NOMO-1 treated with DMSO at 0.1 percent for 48 hours (cell line): ENCODE measurements around the gene WDR81.

Experiments
- DNase-seq: peaks from one replicate; lab custom pipeline; 2025; ENCODE audit not compliant: unreplicated experiment; lab: John Stamatoyannopoulos, UW

The WDR81 gene

DNA sequence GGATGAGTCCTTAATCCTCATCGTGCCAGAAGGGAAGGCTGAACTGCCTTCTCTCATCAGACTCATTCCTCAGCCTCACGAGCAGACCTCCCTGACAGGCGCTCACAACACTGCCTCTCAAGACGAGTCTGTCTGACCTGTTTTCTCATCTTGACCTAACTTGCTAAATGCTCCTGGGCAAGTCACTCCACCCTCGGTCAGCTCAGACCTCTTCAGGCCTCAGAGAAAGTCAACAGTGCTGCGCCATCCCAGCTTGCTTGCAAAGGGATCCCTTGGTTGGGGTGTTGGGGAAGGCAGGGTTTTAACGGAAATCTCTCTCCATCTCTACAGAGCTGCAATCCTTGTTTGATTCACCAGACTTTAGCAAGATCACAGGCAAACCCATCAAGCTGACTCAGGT lies 52.4 kb downstream of the WDR81 start:
- no peak for DNase-seq

DNA sequence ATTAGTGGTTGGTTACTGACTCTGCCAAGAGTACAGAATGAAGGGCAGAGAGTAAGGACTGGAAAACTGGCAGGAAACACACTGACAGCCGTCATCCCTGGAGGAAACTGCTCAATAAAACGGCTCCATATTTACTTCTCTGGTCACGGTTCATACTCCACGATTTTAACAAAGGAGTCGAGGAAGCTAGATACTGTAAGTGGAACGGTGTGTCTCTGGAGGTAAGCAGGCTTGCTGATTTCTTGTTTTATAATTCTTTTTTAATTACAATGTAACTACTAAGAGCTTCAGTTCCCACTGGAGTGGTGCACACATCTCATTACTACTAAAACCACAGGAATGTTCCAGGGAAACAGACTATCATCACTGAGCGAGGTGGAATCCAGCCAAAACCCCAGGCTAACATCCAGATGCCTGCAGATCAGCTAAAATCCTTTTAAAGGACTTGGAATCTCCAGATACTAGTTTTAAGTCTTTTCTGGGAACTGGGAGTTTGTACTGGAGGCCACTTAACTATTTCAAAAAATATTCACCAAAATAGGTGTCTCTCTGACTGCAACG lies 55.1 kb downstream of the WDR81 start:
- DNase-seq, result no peak

DNA sequence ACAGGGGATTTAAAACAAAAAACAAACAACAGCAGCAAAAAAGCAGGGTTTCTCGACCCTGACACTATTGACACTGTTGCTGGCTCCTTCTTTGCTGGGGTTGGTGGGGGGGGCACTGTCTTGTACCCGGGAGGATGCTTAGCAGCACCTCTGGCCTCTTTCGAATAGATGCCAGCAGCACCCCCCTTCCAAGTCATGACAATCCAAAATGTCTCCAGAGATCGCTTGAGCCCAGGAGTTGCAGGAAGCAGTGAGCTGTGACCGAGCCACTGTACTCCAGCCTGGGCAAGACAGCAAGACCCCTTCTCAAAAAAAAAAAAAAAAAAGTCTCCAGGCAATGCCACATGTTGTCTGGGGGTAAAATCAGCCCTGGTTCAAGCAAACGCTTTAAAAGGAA lies 57.7 kb downstream of the WDR81 start:
- no peak for DNase-seq

DNA sequence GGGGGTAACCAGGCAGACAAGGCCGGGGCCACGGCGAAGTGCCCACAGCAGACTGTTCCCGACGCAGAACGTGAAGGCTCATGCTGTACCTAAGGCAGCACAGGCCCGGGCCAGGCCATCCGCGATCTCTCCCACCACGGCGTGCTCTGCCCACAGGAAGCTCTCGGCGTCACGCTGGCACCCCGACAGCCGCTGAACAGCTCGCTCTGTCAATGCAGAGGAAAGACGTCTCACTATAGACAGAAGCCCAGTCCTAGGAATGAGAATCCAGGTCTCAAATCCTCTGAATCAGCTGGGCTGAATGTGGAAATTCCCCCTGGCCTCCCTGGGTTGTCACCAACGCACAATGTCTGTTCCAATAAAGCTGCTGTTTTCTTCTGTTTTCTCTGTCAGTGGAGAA lies 58.8 kb downstream of the WDR81 start:
- DNase-seq, result no peak

DNA sequence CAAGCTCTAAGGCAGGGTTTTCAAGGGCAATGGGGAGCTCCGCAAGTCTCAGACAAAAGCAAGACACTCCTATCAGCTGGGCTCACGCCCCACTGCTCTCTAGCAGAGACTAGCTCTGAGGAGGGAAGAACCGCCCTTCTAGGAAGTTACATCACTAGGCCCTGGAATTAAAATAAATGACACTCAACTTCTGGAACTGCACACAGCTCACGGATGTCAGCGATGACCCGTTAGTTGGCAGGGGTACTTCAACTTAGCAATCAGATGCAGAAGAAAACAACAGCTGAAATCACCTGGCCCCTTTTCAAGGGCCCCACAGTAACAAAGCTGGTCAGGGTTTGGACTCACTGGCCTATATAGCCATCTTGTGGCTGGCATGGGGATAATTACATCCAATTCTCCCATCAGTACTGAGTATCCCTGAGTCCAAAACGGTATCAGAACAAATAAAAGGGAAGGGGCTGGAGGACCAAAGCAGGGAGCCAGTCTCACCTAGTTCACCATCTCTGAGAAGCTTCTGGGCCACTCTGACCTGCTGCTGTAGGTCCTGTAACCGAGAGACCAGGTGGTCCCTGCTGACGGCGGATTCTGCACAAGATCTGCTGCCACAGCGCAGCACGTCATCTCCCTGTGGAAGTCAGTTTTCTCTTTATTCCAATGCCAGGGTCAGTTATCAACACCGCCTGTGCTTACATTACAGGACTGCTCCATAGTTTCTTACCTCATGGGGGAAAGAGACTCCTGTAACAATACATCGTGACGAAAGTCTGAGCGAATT lies 59.5 kb downstream of the WDR81 start:
- DNase-seq, result no peak

DNA sequence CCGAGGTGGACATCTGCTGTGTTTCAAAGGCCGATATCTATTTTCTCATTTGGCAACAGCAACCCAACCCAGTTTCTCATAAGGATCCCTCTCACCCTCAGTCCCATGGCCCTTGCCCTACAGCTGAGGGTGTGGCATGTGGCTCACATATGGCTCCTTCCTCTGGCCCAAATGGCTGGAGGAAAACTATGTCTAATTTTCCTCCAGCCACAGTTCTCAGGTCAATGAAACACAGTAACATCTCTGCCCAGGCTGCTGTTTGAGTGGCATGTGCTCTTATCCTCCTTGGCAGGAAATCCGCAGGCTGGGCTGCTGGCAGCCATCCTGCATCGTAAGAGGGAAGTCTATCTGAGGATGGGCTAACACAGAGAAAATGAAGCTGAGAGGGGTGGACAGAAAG lies 61.4 kb downstream of the WDR81 start:
- DNase-seq, result no peak

DNA sequence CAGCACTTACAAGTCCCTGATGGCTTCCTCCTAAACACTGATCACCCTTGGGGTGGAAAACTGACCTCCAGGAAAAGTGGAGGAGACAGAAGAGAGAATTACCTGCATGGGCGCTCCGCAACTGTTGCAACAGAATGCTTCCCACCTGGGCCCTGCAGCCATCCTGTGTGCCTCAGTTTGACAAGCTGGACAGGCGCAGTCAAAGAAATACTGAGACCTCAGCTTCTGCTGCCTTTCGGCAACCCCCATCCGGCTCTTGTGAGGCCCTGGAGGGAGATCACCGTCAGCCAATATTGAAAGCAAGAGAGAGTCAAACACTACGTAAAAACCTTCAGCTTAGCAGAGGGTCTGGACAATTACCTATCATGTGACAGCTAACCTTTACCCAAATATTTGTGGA lies 62.2 kb downstream of the WDR81 start:
- DNase-seq, result no peak

DNA sequence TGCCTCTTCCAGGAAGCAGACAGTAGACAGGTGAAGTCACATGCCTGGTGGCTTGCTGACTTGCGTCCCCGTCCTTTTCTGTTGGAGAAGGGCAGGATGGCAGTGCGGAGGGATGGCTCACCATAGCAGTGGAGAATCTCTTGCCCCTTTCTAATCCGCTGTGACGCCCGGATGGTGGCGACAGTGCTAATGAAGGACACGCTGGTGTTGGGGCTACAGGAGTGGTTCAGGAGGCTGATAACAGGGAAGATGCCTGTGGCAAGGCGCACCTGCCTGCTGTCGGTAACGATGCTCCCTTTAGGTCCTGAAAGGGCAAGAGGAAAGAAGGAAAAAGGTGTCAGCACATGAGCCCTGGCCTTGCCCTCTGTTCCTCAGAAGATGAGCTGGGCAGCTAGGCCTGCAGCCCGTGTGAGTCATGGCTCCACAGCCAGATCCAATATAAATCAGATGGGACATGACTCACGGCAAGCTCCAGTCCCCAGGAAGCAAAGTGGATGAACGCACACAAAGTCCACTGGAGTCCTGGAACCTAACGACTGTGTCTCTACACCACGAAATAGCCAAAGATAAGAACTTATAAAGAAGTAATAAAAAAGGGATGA lies 62.9 kb downstream of the WDR81 start:
- no peak for DNase-seq
